ENCODE measurements around the gene G6PC2.

GRCh38 chr2:168944065-168944464 lies 43.0 kb downstream of the G6PC2 start:
- TF ChIP-seq, protein P1, sequence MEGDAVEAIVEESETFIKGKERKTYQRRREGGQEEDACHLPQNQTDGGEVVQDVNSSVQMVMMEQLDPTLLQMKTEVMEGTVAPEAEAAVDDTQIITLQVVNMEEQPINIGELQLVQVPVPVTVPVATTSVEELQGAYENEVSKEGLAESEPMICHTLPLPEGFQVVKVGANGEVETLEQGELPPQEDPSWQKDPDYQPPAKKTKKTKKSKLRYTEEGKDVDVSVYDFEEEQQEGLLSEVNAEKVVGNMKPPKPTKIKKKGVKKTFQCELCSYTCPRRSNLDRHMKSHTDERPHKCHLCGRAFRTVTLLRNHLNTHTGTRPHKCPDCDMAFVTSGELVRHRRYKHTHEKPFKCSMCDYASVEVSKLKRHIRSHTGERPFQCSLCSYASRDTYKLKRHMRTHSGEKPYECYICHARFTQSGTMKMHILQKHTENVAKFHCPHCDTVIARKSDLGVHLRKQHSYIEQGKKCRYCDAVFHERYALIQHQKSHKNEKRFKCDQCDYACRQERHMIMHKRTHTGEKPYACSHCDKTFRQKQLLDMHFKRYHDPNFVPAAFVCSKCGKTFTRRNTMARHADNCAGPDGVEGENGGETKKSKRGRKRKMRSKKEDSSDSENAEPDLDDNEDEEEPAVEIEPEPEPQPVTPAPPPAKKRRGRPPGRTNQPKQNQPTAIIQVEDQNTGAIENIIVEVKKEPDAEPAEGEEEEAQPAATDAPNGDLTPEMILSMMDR (IDR thresholded peaks at IDR 0.05) = no peak
- TF ChIP-seq POLR2AphosphoS5 (IDR thresholded peaks at IDR 0.05) (no peak), POLR2A (IDR thresholded peaks at IDR 0.05; ENCODE audit: low read depth) (no peak)

All from esophagus muscularis mucosa (tissue), 3 donors.